Esophagus muscularis mucosa (tissue), 4 donors: ENCODE results near the gene GLUD1. TPM values are rescaled to one million over a fixed set of nuclear protein-coding genes. Genes with fewer than 3 reads are reported as not detected.
A peak's percentile ranks its signal among the peaks of the same experiment; 100 is the strongest.

Source experiments
- DNase-seq: peaks from one replicate; pipeline ENCODE4 v3.0.0-alpha.2; 2017; ENCODE audit errors: extremely low spot score
- H3K27ac ChIP-seq, 4 donors: fragments of 200-600 bp; sonication (generic); replicated peaks in 1 of 4; 1 replicate in 3 of 4; 2 replicates in 1 of 4; pipeline ENCODE4 v1.5.1; 2016 to 2019; ENCODE audit warnings: mild to moderate bottlenecking in 1 of 4
- H3K27me3 ChIP-seq, 4 donors: fragments of 200-600 bp; sonication (generic); one replicate each; pipeline versions ENCODE4 v1.5.1 to v1.6.0; 2016 to 2019
- H3K36me3 ChIP-seq, 4 donors: fragments of 200-600 bp; sonication (generic); one replicate each; pipeline ENCODE4 v1.5.1; 2016 to 2019
- H3K4me1 ChIP-seq, 4 donors: fragments of 200-600 bp; sonication (generic); one replicate each; pipeline ENCODE4 v1.5.1; 2016 to 2019
- H3K4me3 ChIP-seq, 4 donors: fragments of 200-600 bp; sonication (generic); 1 replicate in 2 of 4; 2 replicates in 2 of 4; pipeline ENCODE4 v1.5.1; 2016 to 2019; ENCODE audit warnings: mild to moderate bottlenecking in 4 of 4, moderate library complexity in 1 of 4
- H3K9me3 ChIP-seq, 4 donors: fragments of 200-600 bp; sonication (generic); 1 replicate in 3 of 4; 2 replicates in 1 of 4; pipeline ENCODE4 v1.5.1; 2016 to 2019
- CTCF ChIP-seq, 3 experiments: fragments of 200-600 bp in 2 of 3; fragments of 450-650 bp in 1 of 3; sonication (generic) in 2 of 3; IDR thresholded peaks; one replicate each; pipeline ENCODE4 v1.5.1; 2017 to 2019; ENCODE audit warnings: antibody characterized with exemption in 3 of 3, mild to moderate bottlenecking in 2 of 3, moderate library complexity in 1 of 3
- EP300 ChIP-seq: sonication (generic); formaldehyde crosslinking; IDR thresholded peaks from one replicate; pipeline ENCODE4 v1.6.1; 2017; ENCODE audit warnings: antibody characterized with exemption
- POLR2A ChIP-seq: fragments of 450-650 bp; IDR thresholded peaks from one replicate; pipeline ENCODE4 v1.6.1; 2017; ENCODE audit warnings: antibody characterized with exemption, moderate library complexity, mild to moderate bottlenecking, low read depth
- POLR2AphosphoS5 ChIP-seq, 2 donors: sonication (generic); formaldehyde crosslinking; IDR thresholded peaks; one replicate each; pipeline ENCODE4 v1.6.1; 2017; ENCODE audit warnings: antibody characterized with exemption in 2 of 2
- WGBS: methylation state at CpG from one replicate; pipeline ENCODE4 v1.1.5; 2018; 5-methylcytosine and 5-hydroxymethylcytosine counted together
- intact Hi-C: fragments of 100-400 bp; cut with DNase I; formaldehyde crosslinking; loops from one replicate; pipeline ENCODE4 v1.15.1; 2023
- total RNA-seq, 4 donors: library from RNA; depleted of rRNA; stranded (reverse); fragments of >200 nt; gene quantifications; one replicate each; pipeline versions ENCODE4 v1.1.0 to v1.2.1, GENCODE V29; 2016

The GLUD1 gene
- total RNA-seq, 4 donors from 2014 or later, result 152 to 187 (median 161) TPM

GRCh38 chr10:87060280-87060928, 34.2 kb downstream of the GLUD1 start:
- DNase-seq, result no peak
- Histone ChIP-seq H3K4me1 (no peaks in the 10 kb centered on the region), H3K27me3 (no peaks in the 10 kb centered on the region), H3K4me3 (no peak overlapping the region), H3K9me3 (no peaks in the 10 kb centered on the region), H3K36me3 (peaks cover 67 to 99% (median 95%) of the 10 kb centered on the region in 4 donors), H3K27ac (no peak overlapping the region)
- intact Hi-C loops, result no loop called here
- TF ChIP-seq EP300, result no peak
- no peak for TF ChIP-seq CTCF (IDR thresholded peaks at IDR 0.05)
- no peak for TF ChIP-seq POLR2AphosphoS5 (IDR thresholded peaks at IDR 0.05)
- no peak for TF ChIP-seq POLR2A
- WGBS, result 94% methylated on average over 6 of the region's 6 CpGs

GRCh38 chr10:87059401-87059800, 35.2 kb downstream of the GLUD1 start:
- no peaks in the 10 kb centered on the region for H3K9me3 ChIP-seq
- intact Hi-C loops, result no loop called here
- H3K4me3 ChIP-seq, result no peak overlapping the region
- H3K27ac ChIP-seq, result no peak overlapping the region
- TF ChIP-seq EP300 (no peak), POLR2A (no peak)
- H3K4me1 ChIP-seq, result peaks cover 0 to 6% (median 0%) of the 10 kb centered on the region in 4 donors
- WGBS, result 100% methylated on average over 1 of the region's 1 CpG
- DNase-seq, result no peak
- no peaks in the 10 kb centered on the region for H3K27me3 ChIP-seq
- H3K36me3 ChIP-seq, result peaks cover 64 to 100% (median 96%) of the 10 kb centered on the region in 4 donors

- TF ChIP-seq EP300 (no peak), POLR2AphosphoS5 (IDR thresholded peaks at IDR 0.05) (no peak), CTCF (IDR thresholded peaks at IDR 0.05) (no peak), POLR2A (no peak)
- Histone ChIP-seq H3K4me1 (peaks cover 0 to 8% (median 3%) of the 10 kb centered on the region in 4 donors), H3K4me3 (no peak overlapping the region), H3K27ac (no peak overlapping the region), H3K36me3 (peaks cover 59 to 100% (median 96%) of the 10 kb centered on the region in 4 donors), H3K9me3 (no peaks in the 10 kb centered on the region), H3K27me3 (no peaks in the 10 kb centered on the region)
- intact Hi-C loops, result no loop called here
- DNase-seq, result no peak
- WGBS, result 59% methylated on average over 1 of the region's 1 CpG
Observed at GRCh38 chr10:87058171-87058570, 36.5 kb downstream of the GLUD1 start.

- Histone ChIP-seq H3K9me3 (no peaks in the 10 kb centered on the region), H3K4me1 (peaks cover 0 to 11% (median 3%) of the 10 kb centered on the region in 4 donors), H3K27ac (peak overlapping the region in 1 of 4 donors; percentile 4), H3K36me3 (peaks cover 47 to 97% (median 89%) of the 10 kb centered on the region in 4 donors), H3K27me3 (no peaks in the 10 kb centered on the region), H3K4me3 (no peak overlapping the region)
- peak in 1 of 3 experiments; percentile 3 for TF ChIP-seq CTCF (IDR thresholded peaks at IDR 0.05)
- no peak for TF ChIP-seq POLR2A
- no peak for TF ChIP-seq POLR2AphosphoS5 (IDR thresholded peaks at IDR 0.05)
- TF ChIP-seq EP300, result no peak
- DNase-seq, result peak; percentile 57
- intact Hi-C loops, result no loop called here
- 68% methylated on average over 7 of the region's 7 CpGs for WGBS
Observed at GRCh38 chr10:87054373-87055295, 40.0 kb downstream of the GLUD1 start.
